Posterior vena cava (tissue), 2 donors: ENCODE results near the gene UBALD1. TPM values are rescaled to one million over a fixed set of nuclear protein-coding genes. Genes with fewer than 3 reads are reported as not detected.
"Not testable (repeated sequence)": the region's sequence is repeated elsewhere in the genome, so short reads cannot be mapped to it uniquely, and the experiment has no call there.

Source experiments
- DNase-seq: peaks from one replicate; pipeline ENCODE4 v3.0.0-alpha.2; 2020; ENCODE audit warnings: low spot score
- intact Hi-C, 2 donors: fragments of 100-400 bp; cut with DNase I; formaldehyde crosslinking; loops; one replicate each; pipeline versions ENCODE4 v1.14.1 to v1.14.2; 2022 to 2023
- total RNA-seq, 2 donors: library from RNA; stranded (reverse); fragmentation: NEBNext Ultra II Directional; extraction: Animal tissue kit (Norgen Biotek cat#: 25700); gene quantifications; one replicate each; pipeline ENCODE4 v1.2.1, GENCODE V29; 2021
- donor health status: DM: yes; HTN: yes; CAD: no.
- donor health status: DM: yes; HTN: yes; CAD: no.

Gene UBALD1
- total RNA-seq, 2 donors from 2014 or later, result 15.6 to 16.4 TPM

GRCh38 chr16:4574919-4575705 is 39.6 kb downstream of the UBALD1 start:
- intact Hi-C loops, result no loop called here
- no peak for DNase-seq

DNA sequence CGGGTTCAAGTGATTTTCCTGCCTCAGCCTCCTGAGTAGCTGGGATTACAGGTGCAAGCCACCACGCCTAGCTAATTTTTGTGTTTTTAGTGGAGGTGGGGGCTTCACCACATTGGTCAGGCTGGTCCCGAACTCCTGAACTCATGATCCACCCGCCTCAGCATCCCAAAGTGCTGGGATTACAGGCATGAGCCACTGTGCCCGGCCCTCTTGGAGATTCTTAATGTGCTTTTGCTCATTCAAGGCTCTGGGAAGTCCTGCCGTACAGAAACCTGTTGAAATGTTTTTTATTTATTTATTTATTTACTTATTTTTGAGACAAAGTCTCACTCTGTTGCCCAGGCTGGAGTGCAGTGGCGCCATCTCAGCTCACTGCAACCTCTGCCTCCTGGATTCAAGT is 40.8 kb downstream of the UBALD1 start:
- intact Hi-C loops, DNase-seq: not testable (repeated sequence)

GRCh38 chr16:4572715-4573114 is 42.0 kb downstream of the UBALD1 start:
- DNase-seq, result no peak
- intact Hi-C loops, result no loop called here

DNA sequence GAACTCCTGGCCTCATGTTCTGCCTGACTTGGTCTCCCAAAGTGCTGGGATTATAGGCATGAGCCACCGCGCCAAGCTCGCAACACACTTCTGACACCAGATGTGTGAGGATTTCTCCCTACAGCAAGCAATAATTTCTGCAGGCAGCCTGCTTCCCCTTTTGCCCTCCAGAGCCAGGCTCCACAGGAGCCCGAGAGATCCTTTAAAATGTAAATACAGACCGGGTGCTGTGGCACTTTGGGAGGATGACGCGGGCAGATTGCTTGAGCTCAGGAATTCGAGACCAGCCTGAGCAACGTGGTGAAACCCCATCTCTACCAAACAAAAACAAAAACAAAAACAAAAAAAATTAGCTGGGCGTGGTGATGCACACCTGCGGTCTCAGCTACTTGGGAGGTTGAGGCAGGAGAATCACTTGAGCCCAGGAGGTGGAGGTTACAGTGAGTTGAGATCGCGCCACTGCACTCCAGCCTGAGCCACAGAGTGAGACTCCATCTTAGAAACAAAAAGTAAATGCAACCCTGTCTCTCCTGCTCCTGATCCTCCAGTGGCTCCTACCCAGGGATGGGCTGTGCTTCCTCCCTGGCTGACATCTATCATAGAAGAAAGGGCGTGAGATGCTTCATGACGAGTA is 43.9 kb downstream of the UBALD1 start:
- intact Hi-C loops, result no loop called here
- no peak for DNase-seq

DNA sequence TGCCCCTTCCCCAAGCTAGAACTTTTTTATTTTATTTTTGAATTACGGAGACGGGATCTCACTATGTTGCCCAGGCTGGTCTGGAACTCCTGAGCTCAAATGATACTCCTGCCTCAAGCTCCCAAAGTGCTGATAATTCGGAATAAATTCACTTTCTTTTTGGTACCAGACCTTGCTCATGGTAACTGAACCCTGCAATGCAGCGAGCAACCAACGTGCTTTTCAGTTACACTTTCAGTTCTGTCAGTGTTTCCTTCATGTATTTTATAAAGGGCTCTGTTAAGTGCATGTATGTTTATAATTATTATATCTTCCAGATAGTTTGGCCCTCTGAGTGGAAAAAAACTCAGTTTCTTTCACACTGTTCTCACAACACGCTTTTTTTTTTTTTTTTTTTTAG is 44.6 kb downstream of the UBALD1 start:
- no peak for DNase-seq
- intact Hi-C loops, result no loop called here

DNA sequence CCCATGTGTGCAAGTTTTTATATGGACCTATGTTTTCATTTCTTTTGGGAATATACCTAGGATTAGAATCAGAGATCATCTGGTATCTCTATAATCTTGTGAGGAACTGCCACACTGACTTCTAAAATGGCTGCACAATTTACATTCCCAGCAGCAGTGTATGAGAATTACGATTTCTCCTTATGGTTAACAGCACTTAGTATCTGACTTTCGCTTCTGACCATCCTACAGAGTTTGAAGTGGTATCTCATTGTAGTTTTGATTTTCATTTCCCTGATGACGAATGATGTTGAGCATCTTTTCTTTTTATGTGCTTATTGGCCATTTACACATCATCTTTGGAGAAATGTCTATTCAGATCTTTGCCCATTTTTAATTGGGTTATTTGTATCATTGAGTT is 48.5 kb downstream of the UBALD1 start:
- intact Hi-C loops, result no loop called here

DNA sequence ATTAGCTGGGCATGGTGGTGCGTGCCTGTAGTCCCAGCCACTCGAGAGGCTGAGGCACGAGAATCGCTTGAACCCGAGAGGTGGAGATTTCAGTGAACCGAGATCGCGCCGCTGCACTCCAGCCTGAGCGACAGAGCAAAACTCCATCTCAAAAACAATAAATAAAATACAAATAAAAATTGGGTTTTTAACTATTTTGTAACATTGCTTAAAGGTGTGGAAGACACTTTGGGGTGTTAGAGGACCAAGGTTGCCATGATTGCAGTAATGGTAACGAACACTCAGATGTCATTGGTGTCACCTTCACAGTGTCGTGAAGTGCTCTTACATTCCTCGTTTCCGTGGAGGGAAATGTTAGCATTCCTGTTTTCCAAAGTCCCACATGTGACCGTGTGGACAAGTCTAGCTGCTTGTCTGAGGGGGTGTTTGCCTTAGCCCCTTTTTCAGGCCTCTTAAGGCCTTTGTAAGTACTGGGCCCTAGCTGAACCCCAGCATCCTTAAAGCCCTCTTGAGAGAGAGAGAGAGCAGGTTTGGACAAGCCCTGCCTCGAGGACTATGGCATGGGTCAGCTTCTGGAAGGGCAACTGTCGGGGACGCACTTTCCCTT is 49.9 kb downstream of the UBALD1 start:
- DNase-seq, result no peak
- intact Hi-C loops, result no loop called here

More for the DNA sequence above, 48.5 kb downstream of the UBALD1 start:
- no peak for DNase-seq

DNA sequence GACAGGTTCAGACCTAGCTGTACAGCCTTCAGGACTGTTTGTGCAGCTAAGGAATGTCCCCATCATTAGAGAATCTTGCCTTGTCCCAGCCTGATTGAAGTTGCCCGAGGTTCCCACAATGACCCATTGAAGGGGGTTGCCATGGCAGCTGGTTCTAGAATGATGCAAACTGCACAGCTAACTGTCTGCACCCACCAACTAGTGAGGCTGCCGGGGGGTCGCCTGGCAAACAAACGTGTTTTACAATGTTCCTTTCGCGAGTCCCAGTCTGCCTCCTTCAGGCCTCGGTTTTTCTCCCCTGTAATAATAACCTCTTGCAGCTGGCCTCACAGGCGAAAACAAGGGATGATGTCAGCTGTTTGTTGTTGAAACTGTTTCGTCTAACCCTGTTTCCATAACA is 53.1 kb downstream of the UBALD1 start:
- intact Hi-C loops, result no loop called here

More for the DNA sequence above, 53.1 kb downstream of the UBALD1 start:
- DNase-seq, result no peak

Other genes with a start within 250 kb of the UBALD1 start
- 10 to 100 TPM; 67.1 to 89.3 TPM for gene VASN, start 243.0 kb downstream of the UBALD1 start, total RNA-seq
- gene CORO7, start 198.3 kb downstream of the UBALD1 start, total RNA-seq, result 10 to 100 TPM; 28.5 to 29.5 TPM
- gene DNAJA3, start 189.0 kb downstream of the UBALD1 start, total RNA-seq, result 10 to 100 TPM; 22.4 to 23.6 TPM
- 10 to 100 TPM; 18.8 to 25.3 TPM for gene NMRAL1, start 140.3 kb downstream of the UBALD1 start, total RNA-seq
- gene HMOX2, start 138.5 kb downstream of the UBALD1 start, total RNA-seq, result 10 to 100 TPM; 28.3 to 30.5 TPM
- gene CDIP1, start 76.1 kb downstream of the UBALD1 start, total RNA-seq, result 10 to 100 TPM; 19.4 to 21.1 TPM
- under 1 TPM; 0.09 to 0.10 TPM for gene C16orf96, start 58.5 kb downstream of the UBALD1 start, total RNA-seq
- gene MGRN1, start 9.9 kb upstream of the UBALD1 start, total RNA-seq, result 10 to 100 TPM; 61.0 to 62.6 TPM
- 10 to 100 TPM; 10.7 to 14.2 TPM for gene NUDT16L1, start 78.7 kb upstream of the UBALD1 start, total RNA-seq
- 10 to 100 TPM; 17.0 to 17.8 TPM for gene ANKS3, start 119.4 kb upstream of the UBALD1 start, total RNA-seq
- gene DNAAF8, start 119.6 kb upstream of the UBALD1 start, total RNA-seq, result under 1 TPM; 0.32 to 0.43 TPM
- gene ZNF500, start 152.3 kb upstream of the UBALD1 start, total RNA-seq, result 1 to 10 TPM; 7.9 TPM
- gene SEPTIN12, start 173.5 kb upstream of the UBALD1 start, total RNA-seq, result not detected
- gene SMIM22, start 180.5 kb upstream of the UBALD1 start, total RNA-seq, result not detected
- 10 to 100 TPM; 12.9 to 23.5 TPM for gene ROGDI, start 187.7 kb upstream of the UBALD1 start, total RNA-seq
- gene GLYR1, start 232.4 kb upstream of the UBALD1 start, total RNA-seq, result 10 to 100 TPM; 72.2 to 72.3 TPM
- gene UBN1, start 232.6 kb upstream of the UBALD1 start, total RNA-seq, result 10 to 100 TPM; 25.5 to 27.7 TPM